HG03565 (cell line): Measurements from ENCODE around the gene C2orf81.
A peak's percentile ranks its signal among the peaks of the same experiment; 100 is the strongest.

Experiments used
- ATAC-seq: cut with Tn5 transposase; IDR thresholded peaks from one replicate; pipeline ENCODE4 v1.9.1; 2021; ENCODE audit warnings: mild to moderate bottlenecking, moderate library complexity; ENCODE audit not compliant: unreplicated experiment

The C2orf81 gene

DNA sequence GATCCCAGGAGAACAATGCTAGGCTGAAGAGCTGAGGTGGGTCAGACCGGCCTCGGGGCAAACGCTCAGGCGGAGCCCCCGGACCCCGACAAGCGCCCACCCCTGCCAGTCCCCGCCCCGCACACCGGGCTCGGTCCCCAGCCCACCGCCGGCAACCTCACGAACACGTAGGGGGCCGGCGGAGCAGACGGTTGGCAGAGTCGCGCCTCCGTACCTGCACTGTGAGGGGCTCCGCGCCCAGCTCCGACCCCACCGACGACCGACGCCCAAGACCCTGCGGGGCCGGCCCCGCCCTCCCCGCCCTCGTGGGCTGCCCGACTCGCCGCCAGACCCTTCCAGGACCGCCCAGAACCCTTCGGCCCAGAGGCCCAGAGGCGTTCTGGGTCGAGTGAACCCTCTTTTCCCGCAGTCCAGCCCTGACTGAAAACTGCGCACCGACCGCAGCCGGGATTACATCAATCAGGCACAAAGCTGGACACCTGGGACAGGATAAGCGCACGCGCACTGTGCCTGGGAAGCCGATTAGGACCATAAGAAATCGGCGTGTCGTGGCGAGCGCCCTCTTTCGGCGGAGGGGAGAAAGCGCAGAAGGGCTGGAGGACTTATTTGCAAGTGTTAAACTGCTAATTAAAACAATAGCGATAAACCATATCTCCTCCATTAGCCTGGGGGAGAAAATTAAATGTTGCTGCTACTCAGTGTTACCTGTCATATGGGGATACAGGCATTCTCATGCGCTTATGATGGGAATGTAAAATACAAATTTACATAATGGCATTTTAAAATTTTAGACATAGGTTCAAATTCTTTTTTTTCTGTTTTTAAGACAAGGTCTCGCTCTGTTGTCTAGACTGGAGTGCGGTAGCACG, 29.6 kb downstream of the C2orf81 start:
- peak; percentile 57 for ATAC-seq

DNA sequence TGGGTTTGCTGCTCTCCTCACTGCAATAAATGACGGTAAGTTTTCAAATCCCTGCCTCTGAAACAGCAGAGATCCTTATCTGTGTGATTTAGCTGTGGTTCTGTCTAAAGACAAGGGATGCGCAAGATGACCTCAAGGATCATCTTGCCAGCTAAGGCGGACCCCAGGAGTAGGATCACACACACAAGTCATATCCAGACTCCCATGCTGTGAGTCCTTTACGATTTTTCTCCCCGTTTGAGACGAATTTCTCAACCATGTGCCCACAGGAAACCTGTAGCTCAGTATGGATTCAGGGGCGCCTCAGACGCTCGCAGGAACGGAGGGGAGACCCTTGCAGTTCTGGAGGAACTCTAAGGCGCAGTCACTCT, 30.2 kb downstream of the C2orf81 start:
- peak; percentile 13 for ATAC-seq

DNA sequence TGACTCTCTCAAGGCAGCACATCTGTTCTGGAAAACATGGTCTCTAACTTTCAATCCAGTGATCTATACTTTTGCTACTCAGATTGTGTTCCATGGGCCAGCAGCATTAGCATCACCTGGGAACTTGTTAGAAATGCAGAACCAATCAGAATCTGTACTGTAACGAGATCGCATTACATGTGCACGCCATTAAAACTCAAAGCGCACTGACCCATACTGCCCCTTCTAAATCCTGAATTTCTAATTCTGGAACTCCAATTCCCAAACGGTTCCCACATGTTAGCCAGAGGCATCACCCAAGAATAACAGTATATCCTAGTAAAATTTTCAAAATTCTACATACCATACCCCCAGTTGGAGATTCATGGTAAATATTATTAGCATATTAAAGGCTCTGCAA, 30.8 kb downstream of the C2orf81 start:
- ATAC-seq = no peak

DNA sequence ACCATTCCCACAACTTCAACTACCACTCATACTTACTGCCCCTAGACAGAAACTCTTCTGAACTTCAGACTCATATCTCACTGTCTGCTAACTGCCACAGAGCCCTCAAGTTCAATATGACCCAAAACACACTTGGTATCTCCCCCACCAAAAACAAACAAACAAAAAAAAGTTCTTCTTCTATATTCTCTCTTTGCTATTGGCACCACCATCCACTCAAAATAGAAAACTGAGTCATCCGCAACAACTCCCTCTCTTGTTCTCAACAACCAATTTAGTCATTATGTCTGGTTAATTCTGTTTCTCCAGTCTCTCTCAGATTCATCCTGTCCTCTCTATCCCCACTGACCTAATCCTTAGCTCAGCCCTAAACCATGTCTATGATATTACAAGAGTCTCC, 34.1 kb downstream of the C2orf81 start:
- ATAC-seq = no peak

DNA sequence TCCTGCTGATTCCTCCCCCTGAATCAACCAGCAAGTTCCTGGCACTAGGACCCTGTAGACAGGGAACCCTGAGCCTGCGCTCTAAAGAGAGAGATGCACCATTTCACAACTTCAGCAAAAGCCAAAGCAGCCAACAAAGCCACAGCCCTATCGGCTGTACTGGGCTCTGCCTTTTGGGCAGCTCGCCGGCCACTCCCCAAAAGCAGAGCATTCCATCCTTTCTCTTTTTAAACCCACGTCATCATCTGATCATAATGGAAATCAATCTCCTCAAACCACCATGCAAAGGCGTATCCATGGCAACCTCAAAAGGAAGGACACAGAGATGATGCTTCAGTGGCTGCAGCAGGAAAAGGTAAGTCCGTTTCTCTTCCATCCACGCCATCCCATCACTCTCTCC, 36.0 kb downstream of the C2orf81 start:
- no peak for ATAC-seq

DNA sequence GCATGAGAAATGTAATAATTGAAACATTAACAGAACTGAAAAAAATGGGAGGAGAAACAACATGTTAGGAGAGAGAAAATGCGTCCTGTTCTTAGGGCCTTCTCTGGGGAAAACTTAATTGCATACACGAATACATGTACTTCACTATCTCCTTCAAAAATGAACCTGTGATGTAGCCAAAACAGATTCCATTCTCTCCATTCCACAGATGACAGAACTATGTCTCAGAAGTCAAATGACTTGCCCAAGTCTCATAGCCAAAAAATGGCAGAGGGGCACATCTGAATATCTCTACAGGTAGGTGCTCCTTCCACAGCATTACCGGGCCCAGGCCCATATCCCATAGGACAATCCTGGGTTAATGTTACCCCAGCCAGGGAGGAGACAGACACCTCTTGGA, 37.4 kb downstream of the C2orf81 start:
- no peak for ATAC-seq

DNA sequence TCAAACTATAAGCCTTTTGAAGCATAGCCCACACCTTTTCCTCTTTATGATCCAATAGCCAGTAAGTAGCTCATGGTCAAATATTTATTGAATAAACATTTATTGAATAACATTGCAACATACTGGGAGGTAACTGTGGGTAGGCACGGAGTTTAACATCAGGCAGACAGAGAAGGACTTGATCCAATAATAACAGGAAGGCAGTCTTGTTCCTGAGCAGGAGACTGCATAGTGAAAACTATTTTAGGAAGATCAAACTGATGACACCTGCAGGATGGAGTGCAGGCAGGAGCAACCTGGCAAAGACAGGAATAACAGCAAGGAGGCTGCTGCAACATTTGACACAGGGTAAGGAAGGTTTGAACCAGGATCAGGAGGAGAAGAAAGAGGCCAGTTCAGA, 38.2 kb downstream of the C2orf81 start:
- no peak for ATAC-seq

DNA sequence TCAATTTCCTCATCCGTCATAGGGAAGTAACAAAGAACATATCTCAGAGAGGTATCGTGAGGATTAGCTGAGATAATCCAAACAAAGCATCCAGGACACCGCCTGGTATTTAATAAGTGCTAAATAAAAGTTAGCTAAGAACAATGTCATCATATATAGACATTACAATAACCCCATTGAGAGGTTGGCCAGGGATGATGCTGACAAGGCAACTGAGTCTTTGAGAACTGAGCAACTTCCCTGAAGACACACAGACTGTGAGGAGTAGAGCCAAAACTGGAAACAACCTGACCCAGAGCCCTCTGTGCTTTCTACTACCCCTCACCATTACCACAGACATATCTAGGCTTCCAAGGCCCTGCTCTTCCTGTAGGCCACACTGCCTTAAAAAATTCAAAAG, 39.7 kb downstream of the C2orf81 start:
- no peak for ATAC-seq

DNA sequence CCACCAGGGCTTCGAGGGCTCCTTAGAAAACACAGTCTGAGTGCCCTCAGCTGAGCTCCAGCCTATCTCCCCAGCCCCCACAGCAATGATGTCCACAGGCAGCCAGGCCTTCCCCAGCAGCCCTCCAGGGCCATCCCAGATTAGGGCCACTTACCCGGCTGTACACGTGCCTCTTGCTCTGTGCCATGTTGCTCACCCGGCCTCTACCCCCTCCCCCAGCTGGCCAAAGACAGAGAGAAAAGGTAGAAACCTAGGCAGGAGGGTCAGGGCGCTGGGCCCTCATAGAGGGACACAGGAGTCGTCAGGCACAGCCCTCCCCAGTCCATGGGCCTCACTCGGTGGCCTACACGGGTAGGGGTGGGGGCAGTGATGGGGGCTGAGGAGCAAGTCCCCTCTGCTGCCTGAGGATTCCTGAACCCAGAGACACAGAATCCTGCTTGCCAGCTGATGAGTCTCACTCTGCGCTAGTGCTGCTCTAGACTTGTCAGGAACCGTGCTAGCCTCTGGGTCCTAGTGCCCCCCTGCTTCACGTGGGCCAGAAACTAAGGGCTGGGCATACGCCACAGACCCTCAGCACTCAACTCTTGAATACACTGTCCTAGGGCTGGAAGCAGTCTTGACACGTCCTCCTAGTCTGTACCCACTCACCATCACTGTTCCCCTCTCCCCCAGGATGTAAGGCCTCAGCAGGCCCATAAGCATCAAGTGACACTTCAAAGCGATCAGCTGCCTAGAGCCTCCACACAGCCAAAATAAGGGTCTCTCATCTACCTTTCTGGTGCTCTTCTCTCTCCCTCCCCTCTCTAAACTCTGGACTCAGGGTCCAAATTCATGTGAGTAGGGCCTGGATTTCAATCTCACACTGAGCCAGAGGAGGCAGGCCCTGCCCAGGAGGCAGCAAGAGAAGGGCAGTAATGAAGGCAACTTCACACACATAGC, 41.3 kb downstream of the C2orf81 start, which contains the start of gene DCTN1:
Gene DCTN1, minus strand, starts transcription at position 461 of the 939 bp plus-strand sequence. Its CDS starts 274 bp downstream, at position 187.
- no peak for ATAC-seq

DNA sequence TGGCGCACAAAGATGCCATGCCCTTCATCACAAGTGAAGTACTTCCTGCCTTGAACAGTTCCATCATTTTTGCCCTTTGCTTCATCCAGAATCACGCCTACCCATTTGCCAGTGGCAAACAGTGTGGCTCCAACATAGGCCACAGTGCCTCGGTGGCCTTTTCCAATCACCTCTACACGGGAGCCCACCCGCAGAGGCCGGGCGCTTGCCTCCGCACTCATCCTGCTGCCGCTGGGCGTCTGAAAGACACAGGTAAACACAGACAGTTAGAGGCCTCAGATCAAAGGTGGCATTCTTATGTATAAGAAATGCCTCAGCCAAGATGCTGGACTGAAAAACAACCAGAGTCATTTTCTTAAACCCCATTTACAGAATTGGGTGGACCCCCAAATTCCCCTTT, 43.4 kb downstream of the C2orf81 start:
- ATAC-seq = no peak

DNA sequence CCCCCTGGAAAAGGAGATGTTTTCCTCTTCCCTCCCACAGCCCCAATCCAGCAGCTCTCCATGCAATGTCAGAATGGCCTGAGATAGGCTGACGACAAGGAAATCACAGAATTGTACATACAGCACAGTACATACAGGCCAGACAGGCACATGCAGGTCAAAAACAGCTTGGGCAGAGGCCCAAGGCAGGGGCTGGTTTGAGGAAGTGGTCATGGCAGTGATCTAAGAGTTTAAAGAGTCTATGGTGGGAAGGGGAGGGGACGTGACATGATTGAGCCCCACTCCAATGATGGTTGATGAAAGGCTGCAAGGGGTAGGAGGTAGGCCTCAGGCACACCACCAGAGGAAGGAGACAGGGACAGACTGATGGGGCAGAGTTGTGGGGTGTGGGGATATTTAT, 45.6 kb downstream of the C2orf81 start:
- ATAC-seq = no peak

DNA sequence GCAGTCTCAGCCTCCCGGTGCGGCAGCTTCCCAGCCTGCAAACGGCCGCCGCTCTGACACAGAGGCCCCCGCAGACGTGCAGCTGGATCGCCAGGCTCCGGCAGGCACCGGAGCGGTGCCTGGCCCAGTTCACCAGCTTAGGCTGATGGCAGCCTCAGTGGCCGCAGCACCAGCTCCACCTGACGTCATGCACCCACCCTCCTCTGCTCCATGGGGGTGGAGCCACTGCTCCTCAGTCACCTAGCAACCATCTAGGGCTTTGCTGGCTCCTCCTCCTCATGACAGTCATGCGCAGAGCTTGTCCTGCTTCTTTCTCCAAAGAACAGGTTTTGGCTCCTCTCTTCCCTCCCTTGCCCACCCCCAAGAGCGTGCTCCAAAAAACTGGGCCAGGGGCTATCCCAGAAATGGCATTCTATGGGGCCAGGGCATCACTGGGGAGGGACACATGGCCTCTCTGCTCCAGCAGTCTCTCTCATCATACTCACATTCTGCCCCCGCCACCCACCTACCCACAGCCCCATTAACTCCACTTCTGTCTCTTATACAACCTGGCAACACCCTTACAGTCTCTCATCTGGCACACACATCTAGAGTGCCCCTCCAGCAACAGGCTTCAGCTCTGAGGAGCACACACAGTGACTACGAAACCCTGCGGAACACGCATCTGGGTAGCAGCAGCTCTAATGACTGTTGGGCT, 46.8 kb downstream of the C2orf81 start:
- ATAC-seq = no peak

DNA sequence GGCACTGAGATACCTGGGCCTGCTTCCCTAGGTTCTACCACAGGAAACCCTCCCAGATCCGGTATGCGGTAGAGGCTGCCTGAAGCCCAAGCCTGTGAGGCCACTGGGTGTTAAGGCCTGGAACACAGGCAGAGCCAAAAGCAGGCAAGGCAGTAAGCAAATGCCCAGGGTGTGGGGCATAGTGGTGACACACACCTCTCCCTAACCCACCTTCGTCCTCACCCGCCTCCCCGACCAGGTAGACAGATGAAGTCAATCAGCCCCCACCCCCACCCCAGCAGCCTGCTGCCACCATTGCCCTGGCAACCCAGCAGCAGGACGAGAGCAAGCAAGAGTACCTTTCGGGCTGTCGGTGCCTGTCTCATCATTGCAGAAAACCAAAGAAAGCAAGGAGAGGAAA, 47.4 kb downstream of the C2orf81 start:
- no peak for ATAC-seq

DNA sequence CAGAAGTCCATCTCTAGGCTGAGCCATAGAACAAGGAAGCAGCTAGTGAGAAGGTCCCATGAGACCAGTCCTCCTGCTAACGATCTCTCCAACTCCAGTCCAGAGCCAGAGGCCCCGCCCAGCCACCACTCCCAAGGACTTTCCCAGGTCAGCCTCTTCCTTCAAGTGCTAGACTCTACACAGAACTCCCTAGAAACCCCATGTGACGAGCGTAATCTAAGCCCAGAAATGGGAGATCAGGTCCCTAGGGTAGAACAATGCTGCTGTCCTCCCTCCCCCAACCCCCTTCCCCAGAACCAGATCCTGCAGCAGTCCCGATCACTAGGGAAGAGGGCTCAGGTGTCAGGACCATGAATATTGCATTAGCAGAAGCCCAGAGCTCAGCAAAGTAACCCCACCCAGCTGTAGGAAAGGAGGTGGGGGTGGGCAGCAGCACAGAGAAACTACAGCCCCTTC, 48.2 kb downstream of the C2orf81 start:
- no peak for ATAC-seq

DNA sequence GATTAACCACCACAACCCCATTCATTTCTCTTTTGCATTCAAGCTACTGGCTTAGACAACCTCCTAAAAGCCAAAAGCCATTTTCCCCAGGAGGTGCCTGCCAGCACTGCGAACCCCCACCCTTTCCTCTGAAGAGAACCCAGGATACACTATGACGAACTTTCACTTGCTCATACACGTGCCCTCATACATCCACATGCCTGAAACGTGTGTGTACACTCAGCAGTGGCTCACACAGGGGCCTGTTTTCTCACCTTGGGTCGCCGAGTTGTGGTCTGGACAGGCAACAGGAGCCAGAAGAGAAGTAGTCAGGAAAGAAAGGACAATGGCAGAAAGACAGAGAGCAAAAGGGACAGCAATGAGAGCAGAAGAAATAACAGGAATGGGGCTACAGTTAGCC, 48.7 kb downstream of the C2orf81 start:
- no peak for ATAC-seq

DNA sequence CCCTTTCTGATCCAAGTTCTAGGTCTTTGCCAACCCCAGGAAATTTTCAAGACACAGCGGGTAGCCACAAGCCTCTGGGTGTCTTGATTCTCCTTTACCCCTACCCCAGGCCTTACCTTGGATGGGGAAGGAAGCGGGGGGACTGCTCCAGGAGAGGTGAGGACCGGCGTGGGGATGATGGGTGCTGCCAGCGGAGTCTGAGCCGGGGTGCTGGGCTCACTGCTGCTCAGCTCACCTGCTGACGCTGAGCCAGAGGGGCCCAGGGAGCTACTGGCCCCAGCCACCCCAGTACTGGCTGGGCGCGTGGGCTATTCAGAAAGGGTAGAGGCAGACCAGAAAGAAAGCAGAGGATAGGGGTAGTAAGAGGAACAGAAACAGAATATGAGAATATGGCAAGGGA, 50.0 kb downstream of the C2orf81 start:
- no peak for ATAC-seq

DNA sequence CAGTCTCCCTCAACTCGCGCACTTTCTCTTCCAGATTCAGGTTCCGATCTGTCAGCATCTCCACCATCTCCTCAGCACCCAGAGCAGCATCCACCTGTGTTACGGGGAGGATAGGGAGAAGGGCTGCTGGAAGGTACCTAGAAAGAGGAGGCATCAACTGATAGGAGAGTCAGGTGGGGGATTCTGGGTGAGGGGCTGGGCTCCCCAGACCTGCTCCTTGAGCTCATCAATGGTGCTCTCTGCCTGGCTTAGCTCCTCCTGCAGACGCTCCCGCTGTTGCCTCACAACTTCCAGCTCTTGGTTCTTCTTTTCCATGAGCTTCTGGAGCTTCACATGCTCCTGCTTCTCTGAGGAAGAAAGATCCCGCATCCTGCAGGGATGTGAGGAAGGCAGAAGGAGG, 51.4 kb downstream of the C2orf81 start:
- ATAC-seq = no peak

DNA sequence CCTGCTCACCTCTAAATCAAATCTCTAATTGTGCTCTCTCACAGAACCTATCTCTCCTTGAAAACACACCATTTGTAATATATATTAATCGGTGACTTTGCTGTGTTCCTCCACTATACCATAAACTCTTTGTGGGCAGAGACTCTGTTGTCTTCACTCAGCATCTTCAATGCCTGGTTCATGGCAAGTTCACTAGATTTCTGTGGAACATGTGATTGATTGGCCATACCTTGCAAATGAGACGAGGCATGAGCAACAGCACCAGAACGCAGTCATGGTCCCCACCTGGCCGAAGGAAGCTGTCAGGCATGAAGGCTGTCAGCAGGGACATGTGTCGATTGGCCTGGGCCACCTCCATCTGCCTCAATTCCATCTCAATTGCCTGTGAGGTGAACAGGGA, 52.9 kb downstream of the C2orf81 start:
- ATAC-seq = no peak

DNA sequence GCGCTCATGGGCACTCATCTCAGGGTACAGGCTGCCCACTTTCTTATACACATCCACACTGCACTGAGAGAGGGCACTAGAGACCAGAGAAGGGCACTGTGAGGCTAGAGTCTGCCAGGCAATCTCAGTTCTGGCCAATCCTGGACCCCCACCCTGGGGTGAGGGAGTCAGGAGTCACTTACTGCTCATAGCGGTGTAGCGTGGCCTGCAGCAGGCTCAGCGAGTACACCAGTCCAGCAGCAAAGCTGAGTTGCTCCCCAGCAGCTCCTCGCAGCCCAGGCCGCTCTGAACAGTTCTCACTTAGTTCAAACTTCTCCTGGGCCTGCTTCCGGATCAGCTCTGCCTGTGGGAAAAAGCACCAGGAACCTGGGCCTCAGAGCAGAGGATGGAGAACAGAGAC, 53.6 kb downstream of the C2orf81 start:
- ATAC-seq = no peak

DNA sequence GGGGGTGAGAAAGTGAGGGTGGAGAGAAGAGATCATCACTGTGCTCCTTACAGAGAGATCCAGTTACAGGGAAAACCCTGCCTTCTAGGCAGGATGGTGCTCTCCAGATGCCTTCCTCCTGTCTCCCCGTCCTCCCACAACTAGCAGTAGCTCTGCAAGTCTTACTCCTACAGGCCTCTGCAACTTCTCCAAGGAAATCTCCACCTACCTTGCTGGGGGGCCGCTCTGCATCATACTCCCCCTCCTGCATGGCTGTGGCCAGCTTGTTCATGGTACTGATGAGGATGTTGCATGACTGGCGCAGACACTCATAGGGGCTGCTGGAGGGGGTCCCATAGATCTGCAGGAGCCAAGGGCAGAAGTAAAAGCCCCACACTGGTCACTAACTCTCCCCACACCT, 55.4 kb downstream of the C2orf81 start:
- no peak for ATAC-seq
